NB4 (cell line): ENCODE measurements around the gene CCDC77.
A peak's percentile ranks its signal among the peaks of the same experiment; 100 is the strongest.
"Not testable (repeated sequence)": the region's sequence is repeated elsewhere in the genome, so short reads cannot be mapped to it uniquely, and the experiment has no call there.

Source experiments
- DNase-seq: peaks from one replicate; pipeline ENCODE4 v3.0.0; 2010; ENCODE audit warnings: low read depth
- H3K4me3 ChIP-seq: one replicate; pipeline ENCODE4 v1.5.1; 2011; ENCODE audit warnings: mild to moderate bottlenecking, low read depth, low read length, moderate library complexity
- CTCF ChIP-seq: IDR thresholded peaks from one replicate; pipeline ENCODE4 v1.5.1; 2012; ENCODE audit warnings: low read depth, low read length
- MYC ChIP-seq: IDR thresholded peaks from 2 replicates; pipeline ENCODE4 v1.6.1; 2011; ENCODE audit warnings: low read depth, low read length
- POLR2A ChIP-seq: IDR thresholded peaks from 2 replicates; pipeline ENCODE4 v1.6.1; 2011; ENCODE audit warnings: mild to moderate bottlenecking; ENCODE audit not compliant: insufficient read length; ENCODE audit errors: extremely low read depth
- TF ChIP-seq, protein P1 (sequence below): IDR thresholded peaks from 2 replicates; pipeline ENCODE4 v1.6.1; 2011; ENCODE audit warnings: low read depth, low read length

Gene CCDC77

GRCh38 chr12:401235-402028 lies at the start of gene CCDC77:
TSS of gene CCDC77 (plus strand) at chr12:401644. CDS start at chr12:409384, 7,740 bp downstream.
- H3K4me3 ChIP-seq: peak within 1 kb of the TSS; percentile 89
- TF ChIP-seq, protein P1, sequence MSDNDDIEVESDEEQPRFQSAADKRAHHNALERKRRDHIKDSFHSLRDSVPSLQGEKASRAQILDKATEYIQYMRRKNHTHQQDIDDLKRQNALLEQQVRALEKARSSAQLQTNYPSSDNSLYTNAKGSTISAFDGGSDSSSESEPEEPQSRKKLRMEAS: peak; percentile 28; the same call in 1 of the 2 replicates
- no peak for TF ChIP-seq MYC
- peak; percentile 62 for TF ChIP-seq POLR2A
- peak; percentile 28 for TF ChIP-seq CTCF
- peak; percentile 94 for DNase-seq

DNA sequence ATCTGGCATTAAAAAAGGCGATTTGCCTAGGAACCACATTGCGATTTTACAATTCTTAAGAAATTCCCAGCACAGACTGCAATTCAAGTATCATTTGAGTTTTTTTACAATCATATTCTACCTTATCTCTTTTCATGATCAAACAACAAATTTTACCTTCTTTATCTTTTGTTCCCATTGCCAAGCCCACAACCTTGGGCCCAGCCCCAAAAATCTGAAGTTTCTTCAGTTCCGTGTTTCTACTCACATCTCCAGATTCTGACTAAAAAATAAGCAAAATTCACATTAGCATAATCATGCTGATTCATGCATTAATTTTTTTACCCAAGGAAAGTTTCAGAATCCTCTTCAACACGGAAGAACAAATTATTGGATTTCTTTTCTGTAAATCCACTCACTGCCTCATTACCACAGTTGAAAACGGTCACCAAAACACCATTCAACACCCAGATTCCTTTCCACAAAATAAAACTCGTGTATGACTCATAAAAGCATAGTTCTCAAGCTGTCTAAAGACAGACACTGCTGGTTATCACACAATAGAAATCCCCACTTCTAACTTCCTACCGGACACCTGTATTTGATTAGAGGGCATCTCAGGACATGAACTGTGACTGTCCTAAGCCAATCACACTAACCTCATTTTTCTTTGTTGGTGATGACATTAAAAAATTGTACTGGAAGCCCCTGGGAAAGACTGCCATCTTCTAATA lies 45.0 kb upstream of the CCDC77 start:
- no peak overlapping the region for H3K4me3 ChIP-seq
- DNase-seq: no peak
- no peak for TF ChIP-seq CTCF
- no peak for TF ChIP-seq MYC
- TF ChIP-seq, protein P1: no peak
- no peak for TF ChIP-seq POLR2A

- TF ChIP-seq CTCF (no peak), MYC (no peak), POLR2A (no peak)
- TF ChIP-seq, protein P1: no peak
- DNase-seq: no peak
- no peak overlapping the region for H3K4me3 ChIP-seq
These were observed 42.4 kb upstream of the CCDC77 start for GRCh38 chr12:359091-359490.

- no peak overlapping the region for H3K4me3 ChIP-seq
- DNase-seq: no peak
- TF ChIP-seq CTCF: no peak
- TF ChIP-seq, protein P1: no peak
- TF ChIP-seq POLR2A: no peak
- no peak for TF ChIP-seq MYC
These were observed 34.6 kb upstream of the CCDC77 start for GRCh38 chr12:366820-367219.

- TF ChIP-seq, protein P1: no peak
- TF ChIP-seq MYC (no peak), POLR2A (no peak), CTCF (no peak)
- DNase-seq: no peak
- no peak overlapping the region for H3K4me3 ChIP-seq
These were observed 33.5 kb upstream of the CCDC77 start for GRCh38 chr12:367972-368371.

- not testable (repeated sequence) for DNase-seq, H3K4me3 ChIP-seq
These were observed 30.5 kb upstream of the CCDC77 start for GRCh38 chr12:370739-371485.
